ENCODE data around the gene POU2F1.

GRCh38 chr1:167433884-167434283 is 213.2 kb downstream of the POU2F1 start:
- TF ChIP-seq ZNF274 (IDR thresholded peaks at IDR 0.05; ENCODE audit: low read depth, low read length), result no peak
- no peak for TF ChIP-seq SUZ12 (IDR thresholded peaks at IDR 0.05; ENCODE audit: extremely low read depth, insufficient read depth, insufficient read length)
